ES-I3 (cell line): ENCODE measurements around the gene SLC25A30.

ENCODE experiments used
- H3K36me3 ChIP-seq: 2 replicates; pipeline ENCODE4 v1.6.1; 2013; ENCODE audit warnings: mild to moderate bottlenecking, low read length, control low read depth, moderate library complexity; ENCODE audit not compliant: insufficient read depth
- H3K4me1 ChIP-seq: 2 replicates; pipeline ENCODE4 v1.6.1; 2013; ENCODE audit warnings: mild to moderate bottlenecking, control low read depth, low read length; ENCODE audit not compliant: insufficient read depth
- H3K9ac ChIP-seq: 2 replicates; pipeline ENCODE4 v1.6.1; 2013; ENCODE audit warnings: low read depth, mild to moderate bottlenecking, low read length, moderate library complexity
- H3K9me3 ChIP-seq: 2 replicates; pipeline ENCODE4 v1.6.1; 2013; ENCODE audit warnings: mild to moderate bottlenecking, low read length, moderate library complexity; ENCODE audit not compliant: control insufficient read depth, insufficient read depth

Gene SLC25A30

GRCh38 chr13:45417790-45418534, at the start of gene SLC25A30:
SLC25A30 (minus strand) TSS chr13:45418373; CDS start chr13:45411425, 6,948 bp downstream.
- peaks cover 6% of the 10 kb centered on the region; the same call in 1 of the 2 replicates for H3K4me1 ChIP-seq
- H3K36me3 ChIP-seq, result no peaks in the 10 kb centered on the region
- H3K9ac ChIP-seq, result peak within 1 kb of the TSS; percentile 77
- H3K9me3 ChIP-seq, result no peaks in the 10 kb centered on the region

GRCh38 chr13:45466359-45466758, 48.2 kb upstream of the SLC25A30 start:
- H3K9me3 ChIP-seq, result no peaks in the 10 kb centered on the region
- H3K4me1 ChIP-seq, result peaks cover 12% of the 10 kb centered on the region
- H3K9ac ChIP-seq, result no peak overlapping the region
- no peaks in the 10 kb centered on the region; the same call in 1 of the 2 replicates for H3K36me3 ChIP-seq

- Histone ChIP-seq H3K36me3 (no peaks in the 10 kb centered on the region; the same call in 1 of the 2 replicates), H3K4me1 (peaks cover 12% of the 10 kb centered on the region), H3K9ac (peak within 1 kb of the TSS; percentile 95), H3K9me3 (no peaks in the 10 kb centered on the region)
Observed at GRCh38 chr13:45464687-45465453, 46.7 kb upstream of the SLC25A30 start, which contains the start of gene COG3. COG3 (plus strand) TSS chr13:45464939; CDS start chr13:45465037, 98 bp downstream.

- peak overlapping the region; percentile 95 for H3K9ac ChIP-seq
- no peaks in the 10 kb centered on the region; the same call in 1 of the 2 replicates for H3K36me3 ChIP-seq
- no peaks in the 10 kb centered on the region for H3K9me3 ChIP-seq
- H3K4me1 ChIP-seq, result peaks cover 12% of the 10 kb centered on the region
Observed at GRCh38 chr13:45464141-45464686, 46.0 kb upstream of the SLC25A30 start.

GRCh38 chr13:45456196-45456972, 38.2 kb upstream of the SLC25A30 start:
- no peaks in the 10 kb centered on the region; the same call in 1 of the 2 replicates for H3K9me3 ChIP-seq
- H3K36me3 ChIP-seq, result no peaks in the 10 kb centered on the region
- no peak overlapping the region for H3K9ac ChIP-seq
- no peaks in the 10 kb centered on the region for H3K4me1 ChIP-seq

GRCh38 chr13:45454204-45454603, 36.0 kb upstream of the SLC25A30 start:
- Histone ChIP-seq H3K9ac (no peak overlapping the region), H3K36me3 (no peaks in the 10 kb centered on the region), H3K4me1 (no peaks in the 10 kb centered on the region), H3K9me3 (no peaks in the 10 kb centered on the region; the same call in 1 of the 2 replicates)

- no peaks in the 10 kb centered on the region for H3K4me1 ChIP-seq
- no peaks in the 10 kb centered on the region for H3K36me3 ChIP-seq
- H3K9me3 ChIP-seq, result no peaks in the 10 kb centered on the region
- H3K9ac ChIP-seq, result no peak overlapping the region
Observed at GRCh38 chr13:45451282-45451681, 33.1 kb upstream of the SLC25A30 start.

- H3K9me3 ChIP-seq, result no peaks in the 10 kb centered on the region
- H3K4me1 ChIP-seq, result no peaks in the 10 kb centered on the region
- no peaks in the 10 kb centered on the region for H3K36me3 ChIP-seq
- no peak overlapping the region for H3K9ac ChIP-seq
Observed at GRCh38 chr13:45448965-45449559, 30.9 kb upstream of the SLC25A30 start.

GRCh38 chr13:45447050-45447661, 29.0 kb upstream of the SLC25A30 start:
- Histone ChIP-seq H3K36me3 (no peaks in the 10 kb centered on the region), H3K9ac (no peak overlapping the region), H3K9me3 (no peaks in the 10 kb centered on the region), H3K4me1 (no peaks in the 10 kb centered on the region)

- H3K4me1 ChIP-seq, result peaks cover 4% of the 10 kb centered on the region; the same call in 1 of the 2 replicates
- H3K9me3 ChIP-seq, result no peaks in the 10 kb centered on the region
- no peaks in the 10 kb centered on the region for H3K36me3 ChIP-seq
- no peak overlapping the region for H3K9ac ChIP-seq
Observed at GRCh38 chr13:45446181-45446580, 28.0 kb upstream of the SLC25A30 start.

- Histone ChIP-seq H3K4me1 (peaks cover 9% of the 10 kb centered on the region), H3K9ac (no peak overlapping the region), H3K36me3 (no peaks in the 10 kb centered on the region), H3K9me3 (no peaks in the 10 kb centered on the region)
Observed at GRCh38 chr13:45445053-45445452, 26.9 kb upstream of the SLC25A30 start.

GRCh38 chr13:45441633-45442032, 23.5 kb upstream of the SLC25A30 start:
- Histone ChIP-seq H3K9ac (no peak overlapping the region), H3K9me3 (no peaks in the 10 kb centered on the region), H3K4me1 (peaks cover 12% of the 10 kb centered on the region), H3K36me3 (no peaks in the 10 kb centered on the region)

GRCh38 chr13:45439781-45440462, 21.7 kb upstream of the SLC25A30 start:
- Histone ChIP-seq H3K9me3 (no peaks in the 10 kb centered on the region), H3K4me1 (peaks cover 12% of the 10 kb centered on the region), H3K9ac (no peak overlapping the region)

More at GRCh38 chr13:45439781-45440462, 21.7 kb upstream of the SLC25A30 start:
- H3K36me3 ChIP-seq, result no peaks in the 10 kb centered on the region
